H9 (cell line): Measurements from ENCODE around the gene GGCT. TPM values are rescaled to one million over a fixed set of nuclear protein-coding genes. Genes with fewer than 3 reads are reported as not detected.

Source experiments
- DNase-seq: peaks from one replicate; pipeline ENCODE4 v3.0.0-alpha.2; 2017
- H2AFZ ChIP-seq: one replicate; pipeline ENCODE4 v1.6.1; 2013; ENCODE audit warnings: mild to moderate bottlenecking, low read length, control low read depth, moderate library complexity
- H2AK5ac ChIP-seq: 2 replicates; pipeline ENCODE4 v1.6.1; 2013; ENCODE audit warnings: low read length, control low read depth, mixed read lengths; ENCODE audit not compliant: insufficient read length
- H2BK120ac ChIP-seq: one replicate; pipeline ENCODE4 v1.6.1; 2013; ENCODE audit warnings: low read depth, mild to moderate bottlenecking, low read length, control low read depth, inconsistent platforms; ENCODE audit not compliant: poor library complexity, severe bottlenecking
- H2BK12ac ChIP-seq: 2 replicates; pipeline ENCODE4 v1.6.1; 2013; ENCODE audit warnings: low read length, control low read depth, mixed read lengths, low read depth; ENCODE audit not compliant: insufficient read length
- H2BK15ac ChIP-seq: 2 replicates; pipeline ENCODE4 v1.6.1; 2013; ENCODE audit warnings: low read depth, low read length, control low read depth
- H2BK20ac ChIP-seq: one replicate; pipeline ENCODE4 v1.6.1; 2013; ENCODE audit warnings: low read depth, mild to moderate bottlenecking, low read length, control low read depth, inconsistent platforms; ENCODE audit not compliant: poor library complexity, severe bottlenecking
- H2BK5ac ChIP-seq: 2 replicates; pipeline ENCODE4 v1.6.1; 2013; ENCODE audit warnings: low read length, control low read depth, mixed read lengths; ENCODE audit not compliant: insufficient read length
- H3K14ac ChIP-seq: 2 replicates; pipeline ENCODE4 v1.6.1; 2013; ENCODE audit warnings: low read length, control low read depth; ENCODE audit not compliant: insufficient read depth
- H3K18ac ChIP-seq: 2 replicates; pipeline ENCODE4 v1.6.1; 2013; ENCODE audit warnings: low read depth, mild to moderate bottlenecking, mixed read lengths, low read length, control low read depth; ENCODE audit not compliant: insufficient read length
- H3K23ac ChIP-seq: 2 replicates; pipeline ENCODE4 v1.6.1; 2013; ENCODE audit warnings: low read length, control low read depth, mixed read lengths, low read depth; ENCODE audit not compliant: insufficient read length
- H3K23me2 ChIP-seq: 2 replicates; pipeline ENCODE4 v1.6.1; 2013; ENCODE audit warnings: low read depth, mild to moderate bottlenecking, mixed read lengths, low read length, control low read depth; ENCODE audit not compliant: insufficient read length, poor library complexity, severe bottlenecking
- H3K27ac ChIP-seq: 2 replicates; pipeline ENCODE4 v1.5.1; 2013; ENCODE audit warnings: low read length, control low read depth, mixed read lengths, low read depth; ENCODE audit not compliant: insufficient read length
- H3K27me3 ChIP-seq: 2 replicates; pipeline ENCODE4 v1.6.1; 2013; ENCODE audit warnings: low read length, control low read depth, inconsistent platforms; ENCODE audit not compliant: insufficient read depth
- H3K4ac ChIP-seq: 2 replicates; pipeline ENCODE4 v1.6.1; 2013; ENCODE audit warnings: low read depth, mild to moderate bottlenecking, control low read depth, inconsistent platforms, low read length, moderate library complexity
- H3K4me1 ChIP-seq: 2 replicates; pipeline ENCODE4 v1.6.1; 2013; ENCODE audit warnings: low read length, control low read depth, inconsistent platforms; ENCODE audit not compliant: insufficient read depth
- H3K4me2 ChIP-seq: 2 replicates; pipeline ENCODE4 v1.6.1; 2013; ENCODE audit warnings: low read length, control low read depth, mixed read lengths; ENCODE audit not compliant: insufficient read length, insufficient read depth
- H3K56ac ChIP-seq: 2 replicates; pipeline ENCODE4 v1.6.1; 2013; ENCODE audit warnings: low read depth, mild to moderate bottlenecking, mixed read lengths, low read length, control low read depth; ENCODE audit not compliant: insufficient read length
- H3K79me1 ChIP-seq: 2 replicates; pipeline ENCODE4 v1.6.1; 2013; ENCODE audit warnings: low read depth, mild to moderate bottlenecking, moderate library complexity, low read length, control low read depth, inconsistent platforms; ENCODE audit not compliant: insufficient read depth, poor library complexity, severe bottlenecking
- H3K79me2 ChIP-seq: 2 replicates; pipeline ENCODE4 v1.6.1; 2013; ENCODE audit warnings: low read length, control low read depth, inconsistent platforms; ENCODE audit not compliant: insufficient read depth
- H3K9ac ChIP-seq: 2 replicates; pipeline ENCODE4 v1.6.1; 2013; ENCODE audit warnings: low read length, control low read depth, mixed read lengths; ENCODE audit not compliant: insufficient read length; ENCODE audit errors: extremely low read depth
- H3K9me3 ChIP-seq: one replicate; pipeline ENCODE4 v1.6.1; 2013; ENCODE audit warnings: low read depth, low read length, inconsistent platforms; ENCODE audit not compliant: control insufficient read depth
- H3T11ph ChIP-seq: one replicate; pipeline ENCODE4 v1.6.1; 2013; ENCODE audit warnings: mild to moderate bottlenecking, low read length, control low read depth, inconsistent platforms
- H4K20me1 ChIP-seq: one replicate; pipeline ENCODE4 v1.6.1; 2013; ENCODE audit not compliant: control insufficient read depth, insufficient read length, insufficient read depth
- H4K5ac ChIP-seq: 2 replicates; pipeline ENCODE4 v1.6.1; 2013; ENCODE audit warnings: low read depth, mild to moderate bottlenecking, mixed read lengths, low read length, control low read depth; ENCODE audit not compliant: insufficient read length
- H4K8ac ChIP-seq: replicated peaks from 2 replicates; pipeline ENCODE4 v1.6.1; 2013; ENCODE audit warnings: low read length, control low read depth, mixed read lengths, low read depth; ENCODE audit not compliant: insufficient read length
- H4K91ac ChIP-seq: 2 replicates; pipeline ENCODE4 v1.6.1; 2013; ENCODE audit warnings: low read depth, mild to moderate bottlenecking, moderate library complexity, mixed read lengths, low read length, control low read depth; ENCODE audit not compliant: insufficient read length
- H3K27ac Mint-ChIP-seq, 3 experiments: 2 replicates in 2 of 3; 3 replicates in 1 of 3; pipeline ENCODE4 v1.8.0; 2020 to 2021; ENCODE audit warnings: mixed read lengths in 3 of 3, mild to moderate bottlenecking in 1 of 3, moderate library complexity in 1 of 3
- H3K27me3 Mint-ChIP-seq: 2 replicates; pipeline ENCODE4 v1.8.0; 2021; ENCODE audit warnings: low read depth, mild to moderate bottlenecking, moderate library complexity, mixed read lengths
- H3K36me3 Mint-ChIP-seq, 3 experiments: 2 replicates in 2 of 3; 3 replicates in 1 of 3; pipeline ENCODE4 v1.8.0; 2020 to 2021; ENCODE audit warnings: low read depth in 3 of 3, mixed read lengths in 3 of 3; ENCODE audit not compliant: insufficient read depth in 1 of 3
- H3K4me1 Mint-ChIP-seq, 2 experiments: 2 replicates each; pipeline ENCODE4 v1.8.0; 2020; ENCODE audit warnings: mixed read lengths in 2 of 2
- H3K4me3 Mint-ChIP-seq, 2 experiments: 2 replicates in 1 of 2; 3 replicates in 1 of 2; pipeline ENCODE4 v1.8.0; 2020 to 2021; ENCODE audit warnings: mild to moderate bottlenecking in 2 of 2, mixed read lengths in 2 of 2, moderate library complexity in 1 of 2
- H3K9me3 Mint-ChIP-seq, 2 experiments: 2 replicates in 1 of 2; 3 replicates in 1 of 2; pipeline ENCODE4 v1.8.0; 2020; ENCODE audit warnings: mild to moderate bottlenecking in 2 of 2, mixed read lengths in 2 of 2, moderate library complexity in 1 of 2
- WGBS: extraction: QIAGEN DNeasy Blood & Tissue Kit; methylation state at CpG from one replicate; pipeline ENCODE4 v1.1.7; 2013; ENCODE audit warnings: missing lambda C conversion rate, low lambda C conversion rate, mixed read lengths; ENCODE audit not compliant: insufficient read length; ENCODE audit errors: extremely low coverage; 5-methylcytosine and 5-hydroxymethylcytosine counted together
- total RNA-seq: library from RNA; stranded (reverse); gene quantifications from 2 replicates; pipeline ENCODE4 v1.2.1, GENCODE V29; 2021
- TF ChIP-seq, protein P1 (sequence below): fragments of 200-600 bp; sonication (generic); conservative IDR thresholded peaks from 3 replicates; pipeline ENCODE4 v1.8.0; 2021; ENCODE audit warnings: antibody characterized with exemption, mild to moderate bottlenecking

GGCT gene
- total RNA-seq, 1 experiment from 2014 or later: 84.9 TPM

DNA sequence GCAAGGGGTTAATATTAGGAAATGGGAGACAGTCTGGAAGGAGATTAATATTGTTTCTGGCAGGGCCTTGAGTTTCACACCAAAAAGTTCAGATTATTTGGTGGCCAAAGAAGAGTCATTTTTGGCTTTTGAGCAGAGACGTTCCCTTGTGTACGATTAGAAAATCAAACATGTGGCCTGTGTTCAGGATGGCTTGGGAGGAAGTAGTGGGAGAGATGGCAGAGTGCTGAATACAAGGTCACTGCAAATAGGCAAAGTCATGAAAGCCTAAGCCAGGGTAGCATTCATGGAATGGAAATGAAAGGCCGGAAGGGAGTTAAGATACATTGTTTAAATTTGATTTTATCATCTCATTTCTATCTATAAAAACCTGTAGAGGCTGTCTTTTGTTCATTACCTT lies 9.5 kb upstream of the GGCT start:
- H3K4me1 ChIP-seq: no peaks in the 10 kb centered on the region
- H3K14ac ChIP-seq: no peak overlapping the region
- H4K20me1 ChIP-seq: no peaks in the 10 kb centered on the region
- H3K4me2 ChIP-seq: no peak overlapping the region
- H2BK120ac ChIP-seq: no peak overlapping the region
- 0 out of 2 replicates have a peak, but pooled peaks cover 2% of the 10 kb centered on the region for H3K27me3 Mint-ChIP-seq
- no peak for DNase-seq
- H4K5ac ChIP-seq: no peak overlapping the region
- H3K36me3 Mint-ChIP-seq: no peaks in the 10 kb centered on the region
- no peak overlapping the region for H2BK20ac ChIP-seq
- no peaks in the 10 kb centered on the region for H3K27me3 ChIP-seq
- no peaks in the 10 kb centered on the region for H3K9me3 ChIP-seq
- no peak overlapping the region for H3K4me3 Mint-ChIP-seq
- H3K18ac ChIP-seq: no peak overlapping the region
- H3K56ac ChIP-seq: no peak overlapping the region
- no peak overlapping the region for H3K27ac ChIP-seq
- no peak overlapping the region for H4K8ac ChIP-seq
- no peak overlapping the region for H4K91ac ChIP-seq
- H2AK5ac ChIP-seq: no peak overlapping the region
- no peak overlapping the region for H2AFZ ChIP-seq
- H3K79me1 ChIP-seq: no peaks in the 10 kb centered on the region
- no peak overlapping the region for H2BK5ac ChIP-seq
- TF ChIP-seq, protein P1, sequence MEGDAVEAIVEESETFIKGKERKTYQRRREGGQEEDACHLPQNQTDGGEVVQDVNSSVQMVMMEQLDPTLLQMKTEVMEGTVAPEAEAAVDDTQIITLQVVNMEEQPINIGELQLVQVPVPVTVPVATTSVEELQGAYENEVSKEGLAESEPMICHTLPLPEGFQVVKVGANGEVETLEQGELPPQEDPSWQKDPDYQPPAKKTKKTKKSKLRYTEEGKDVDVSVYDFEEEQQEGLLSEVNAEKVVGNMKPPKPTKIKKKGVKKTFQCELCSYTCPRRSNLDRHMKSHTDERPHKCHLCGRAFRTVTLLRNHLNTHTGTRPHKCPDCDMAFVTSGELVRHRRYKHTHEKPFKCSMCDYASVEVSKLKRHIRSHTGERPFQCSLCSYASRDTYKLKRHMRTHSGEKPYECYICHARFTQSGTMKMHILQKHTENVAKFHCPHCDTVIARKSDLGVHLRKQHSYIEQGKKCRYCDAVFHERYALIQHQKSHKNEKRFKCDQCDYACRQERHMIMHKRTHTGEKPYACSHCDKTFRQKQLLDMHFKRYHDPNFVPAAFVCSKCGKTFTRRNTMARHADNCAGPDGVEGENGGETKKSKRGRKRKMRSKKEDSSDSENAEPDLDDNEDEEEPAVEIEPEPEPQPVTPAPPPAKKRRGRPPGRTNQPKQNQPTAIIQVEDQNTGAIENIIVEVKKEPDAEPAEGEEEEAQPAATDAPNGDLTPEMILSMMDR: no peak
- peaks cover 6 to 7% of the 10 kb centered on the region in 2 experiments; a peak in 3 of 4 replicates for H3K4me1 Mint-ChIP-seq
- no peak overlapping the region for H3K23ac ChIP-seq
- no peaks in the 10 kb centered on the region for H3K9me3 Mint-ChIP-seq
- no peaks in the 10 kb centered on the region for H3K23me2 ChIP-seq
- no peak overlapping the region for H2BK12ac ChIP-seq
- no peak overlapping the region for H3K27ac Mint-ChIP-seq
- H2BK15ac ChIP-seq: no peak overlapping the region
- no CpG with 5 or more reads among the region's 3 CpGs for WGBS
- no peak overlapping the region for H3T11ph ChIP-seq
- no peak overlapping the region for H3K4ac ChIP-seq
- H3K9ac ChIP-seq: no peak overlapping the region
- H3K79me2 ChIP-seq: no peaks in the 10 kb centered on the region
